Measurements from ENCODE around the gene PSMD6.

- TF ChIP-seq POLR2A (IDR thresholded peaks at IDR 0.05; ENCODE audit: low read depth, low read length): no peak
- no peak for TF ChIP-seq EED (IDR thresholded peaks at IDR 0.05; ENCODE audit: low read depth)
- TF ChIP-seq, protein P1, sequence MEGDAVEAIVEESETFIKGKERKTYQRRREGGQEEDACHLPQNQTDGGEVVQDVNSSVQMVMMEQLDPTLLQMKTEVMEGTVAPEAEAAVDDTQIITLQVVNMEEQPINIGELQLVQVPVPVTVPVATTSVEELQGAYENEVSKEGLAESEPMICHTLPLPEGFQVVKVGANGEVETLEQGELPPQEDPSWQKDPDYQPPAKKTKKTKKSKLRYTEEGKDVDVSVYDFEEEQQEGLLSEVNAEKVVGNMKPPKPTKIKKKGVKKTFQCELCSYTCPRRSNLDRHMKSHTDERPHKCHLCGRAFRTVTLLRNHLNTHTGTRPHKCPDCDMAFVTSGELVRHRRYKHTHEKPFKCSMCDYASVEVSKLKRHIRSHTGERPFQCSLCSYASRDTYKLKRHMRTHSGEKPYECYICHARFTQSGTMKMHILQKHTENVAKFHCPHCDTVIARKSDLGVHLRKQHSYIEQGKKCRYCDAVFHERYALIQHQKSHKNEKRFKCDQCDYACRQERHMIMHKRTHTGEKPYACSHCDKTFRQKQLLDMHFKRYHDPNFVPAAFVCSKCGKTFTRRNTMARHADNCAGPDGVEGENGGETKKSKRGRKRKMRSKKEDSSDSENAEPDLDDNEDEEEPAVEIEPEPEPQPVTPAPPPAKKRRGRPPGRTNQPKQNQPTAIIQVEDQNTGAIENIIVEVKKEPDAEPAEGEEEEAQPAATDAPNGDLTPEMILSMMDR (IDR thresholded peaks at IDR 0.05 in 2 of 3, conservative IDR thresholded peaks at IDR 0.05 in 1 of 3; ENCODE audit: control insufficient read depth in 2 of 3, extremely low read depth in 1 of 3, insufficient read depth in 1 of 3, low read depth in 3 of 3, low read length in 3 of 3): no peak
- TF ChIP-seq MXI1 (IDR thresholded peaks at IDR 0.05; ENCODE audit: low read depth, low read length): no peak
- no peak for TF ChIP-seq SP1 (IDR thresholded peaks at IDR 0.05; ENCODE audit: low read depth, low read length)
- TF ChIP-seq NR2C1 (IDR thresholded peaks at IDR 0.05): no peak
- no peak for TF ChIP-seq RAD51 (IDR thresholded peaks at IDR 0.05)
- TF ChIP-seq PRDM15 (CRISPR knock-in tag; IDR thresholded peaks at IDR 0.05): no peak
Measured at GRCh38 chr3:63980830-63981498, 42.3 kb downstream of the PSMD6 start.
